ENCODE results near the gene SMARCA2. TPM values are rescaled to one million over a fixed set of nuclear protein-coding genes. Genes with fewer than 3 reads are reported as not detected.

Gene SMARCA2
- total and polyA plus RNA-seq, 10 of the 15 experiments (the other 5 are each of a cell fraction or from before 2014, with no cell fraction given), result 100 to 392 (median 204) TPM

GRCh38 chr9:2053883-2054845 is 39.0 kb downstream of the SMARCA2 start (continued):
- no peak for TF ChIP-seq WRNIP1 (IDR thresholded peaks at IDR 0.05; ENCODE audit: borderline replicate concordance, low read depth, low read length)
- peak; percentile 69 for TF ChIP-seq TCF7 (IDR thresholded peaks at IDR 0.05; ENCODE audit: borderline replicate concordance)
- TF ChIP-seq POLR2AphosphoS5 (IDR thresholded peaks at IDR 0.05; ENCODE audit: low read length), result 0 out of 2 replicates have a peak, but pooled peaks have one; percentile 35
- TF ChIP-seq NFIC (IDR thresholded peaks at IDR 0.05; ENCODE audit: low read depth, low read length), result peak; percentile 95

- ChIA-PET SMC1A (ENCODE audit: uncharacterized antibody, unreplicated experiment) (interaction anchor here (0.8 to 5.8 kb wide), 25 partner anchors 7 to 327 kb away, joined by 3 to 45 read pairs (median 7); partner anchors contain the start of gene SMARCA2), CTCF (interaction anchor here (0.9 to 2.7 kb wide), 13 partner anchors 13 to 175 kb away, joined by 3 to 12 read pairs (median 4); no protein-coding TSS in a partner anchor), RAD21 (ENCODE audit: unreplicated experiment) (interaction anchor here (0.8 to 3.1 kb wide), 14 partner anchors 11 to 448 kb away, joined by 3 to 20 read pairs (median 6); partner anchors contain the start of gene SMARCA2), POLR2A (interaction anchor here (1.0 to 1.9 kb wide), 4 partner anchors 11 to 118 kb away, joined by 3 to 9 read pairs (median 4); no protein-coding TSS in a partner anchor)
- Histone ChIP-seq H3K9me3 (replicated peaks; ENCODE audit: control insufficient read depth, insufficient read depth, low read length) (no peaks in the 10 kb centered on the region), H3K36me3 (ENCODE audit: control insufficient read depth in 2 of 2, insufficient read depth in 2 of 2, low read length in 1 of 2) (peaks cover 9 to 40% of the 10 kb centered on the region in 2 experiments), H3K9ac (ENCODE audit: control insufficient read depth, insufficient read depth, low read length) (no peak overlapping the region), H3K4me2 (ENCODE audit: control insufficient read depth, insufficient read depth) (peak overlapping the region; percentile 64), H2AFZ (ENCODE audit: control insufficient read depth, low read depth, low read length) (no peak overlapping the region), H3K27me3 (replicated peaks in 1 of 2; ENCODE audit: control insufficient read depth in 2 of 2, insufficient read depth in 2 of 2, low read length in 1 of 2) (no peaks in the 10 kb centered on the region), H3K79me2 (ENCODE audit: control insufficient read depth, insufficient read depth, low read length) (peaks cover 30% of the 10 kb centered on the region), H4K20me1 (ENCODE audit: control insufficient read depth, insufficient read depth) (0 out of 2 replicates have a peak, but pooled peaks cover 2% of the 10 kb centered on the region), H3K4me1 (ENCODE audit: control insufficient read depth, insufficient read depth, low read length) (peaks cover 33% of the 10 kb centered on the region), H3K27ac (ENCODE audit: control insufficient read depth, insufficient read depth) (peak overlapping the region; percentile 78), H3K4me3 (no peak overlapping the region)
- intact Hi-C loops (cut with micrococcal nuclease; ENCODE audit: unreplicated experiment) (loop anchor here (2.0 kb wide), 4 partner anchors 32 to 176 kb away; no protein-coding TSS in a partner anchor), in situ Hi-C loops (cut with MboI) (loop anchor here (5.0 kb wide), 1 partner anchor 178 kb away; no protein-coding TSS in a partner anchor)
- 0% methylated on average over 6 of the region's 6 CpGs for whole genome bisulfite sequencing (ENCODE audit: insufficient coverage, insufficient replicate concordance, low lambda C conversion rate, missing lambda C conversion rate)
- no TSS peak for BruUV-seq (replicated peaks)
- DNase-seq (ENCODE audit: low read depth, low spot score) (peak; percentile 77), ATAC-seq (peak; percentile 58), FAIRE-seq (peak; percentile 77)
- TF ChIP-seq RELA (IDR thresholded peaks at IDR 0.05; ENCODE audit: borderline replicate concordance, partially characterized antibody) (no peak), PML (IDR thresholded peaks at IDR 0.05; ENCODE audit: low read length) (peak; percentile 74), CREM (IDR thresholded peaks at IDR 0.05; ENCODE audit: low read depth) (peak; percentile 90), ZNF274 (IDR thresholded peaks at IDR 0.05; ENCODE audit: insufficient read depth, insufficient read length) (no peak), POU2F2 (IDR thresholded peaks at IDR 0.05; ENCODE audit: borderline replicate concordance, low read depth, low read length) (peak; percentile 82), TCF7 (IDR thresholded peaks at IDR 0.05; ENCODE audit: borderline replicate concordance) (peak; percentile 54), E2F4 (IDR thresholded peaks at IDR 0.05; ENCODE audit: low read depth, low read length) (no peak), PAX8 (IDR thresholded peaks at IDR 0.05) (no peak), NR2F1 (conservative IDR thresholded peaks at IDR 0.05) (peak; percentile 80), CUX1 (IDR thresholded peaks at IDR 0.05; ENCODE audit: insufficient replicate concordance, low read depth, low read length) (peak; percentile 73), ZBED1 (IDR thresholded peaks at IDR 0.05; ENCODE audit: borderline replicate concordance) (peak; percentile 90), TBL1XR1 (IDR thresholded peaks at IDR 0.05; ENCODE audit: low read depth, low read length) (peak; percentile 52; the same call in 1 of the 2 replicates)
Measured at GRCh38 chr9:2055203-2055658, 40.1 kb downstream of the SMARCA2 start.

All from GM12878 (cell line).